ENCODE results near the gene CPAMD8.

- TF ChIP-seq FOSL1 (tag; conservative IDR thresholded peaks at IDR 0.05) (no peak), ZNF354B (CRISPR knock-in tag; IDR thresholded peaks at IDR 0.05) (no peak), ZNF121 (CRISPR knock-in tag; conservative IDR thresholded peaks at IDR 0.05) (no peak), ZC3H11A (IDR thresholded peaks at IDR 0.05; ENCODE audit: low read depth, low read length) (no peak), MYC (IDR thresholded peaks at IDR 0.05; ENCODE audit: low read depth, low read length) (no peak), MYC (CRISPR knock-in tag; IDR thresholded peaks at IDR 0.05; ENCODE audit: borderline replicate concordance, low read depth) (no peak), PREB (CRISPR knock-in tag; IDR thresholded peaks at IDR 0.05) (no peak), RBM22 (IDR thresholded peaks at IDR 0.05; ENCODE audit: low read depth, low read length, poor library complexity, severe bottlenecking) (no peak)
Measured at GRCh38 chr19:16988661-16989060, 37.9 kb downstream of the CPAMD8 start.
